Fibroblast of lung (primary cell): ENCODE results near the gene LRRC71. TPM values are rescaled to one million over a fixed set of nuclear protein-coding genes. Genes with fewer than 3 reads are reported as not detected.

Experiments used
- DNase-seq, 2 donors: peaks; one replicate each; pipeline versions ENCODE4 v3.0.0 to v3.0.0-alpha.2; 2010; ENCODE audit warnings: low read depth in 2 of 2
- H2AFZ ChIP-seq: 2 replicates; pipeline ENCODE4 v1.5.1; 2012; ENCODE audit warnings: low read length, control low read depth, inconsistent platforms
- H3K27ac ChIP-seq: 2 replicates; pipeline ENCODE4 v1.5.1; 2011; ENCODE audit warnings: low read length, control low read depth; ENCODE audit not compliant: insufficient read depth
- H3K27me3 ChIP-seq: 2 replicates; pipeline ENCODE4 v1.5.1; 2011; ENCODE audit warnings: mild to moderate bottlenecking, low read length; ENCODE audit not compliant: control insufficient read depth, insufficient read depth
- H3K36me3 ChIP-seq: 2 replicates; pipeline ENCODE4 v1.5.1; 2011; ENCODE audit warnings: low read length; ENCODE audit not compliant: control insufficient read depth, insufficient read depth
- H3K4me1 ChIP-seq: 2 replicates; pipeline ENCODE4 v1.5.1; 2011; ENCODE audit warnings: low read length; ENCODE audit not compliant: control insufficient read depth, insufficient read depth; ENCODE audit errors: extremely low read depth
- H3K4me2 ChIP-seq: 2 replicates; pipeline ENCODE4 v1.5.1; 2011; ENCODE audit warnings: low read length, control low read depth; ENCODE audit not compliant: insufficient read depth; ENCODE audit errors: extremely low read depth
- H3K4me3 ChIP-seq, 4 experiments: fragments of 200-600 bp in 1 of 4; sonication (generic) in 1 of 4; replicated peaks in 1 of 4; 2 replicates each; pipeline ENCODE4 v1.5.1; 2011 to 2016; ENCODE audit warnings: low read length in 4 of 4, low read depth in 3 of 4, mild to moderate bottlenecking in 3 of 4, control low read depth in 2 of 4, inconsistent platforms in 1 of 4, mixed read lengths in 1 of 4; ENCODE audit not compliant: insufficient read depth in 1 of 4; ENCODE audit errors: control extremely low read depth in 1 of 4
- H3K79me2 ChIP-seq: 2 replicates; pipeline ENCODE4 v1.5.1; 2012; ENCODE audit warnings: mild to moderate bottlenecking, low read length, inconsistent platforms; ENCODE audit not compliant: control insufficient read depth, insufficient read depth
- H3K9ac ChIP-seq: 2 replicates; pipeline ENCODE4 v1.5.1; 2011; ENCODE audit warnings: mild to moderate bottlenecking, low read length, control low read depth; ENCODE audit not compliant: insufficient read depth
- H3K9me3 ChIP-seq: 2 replicates; pipeline ENCODE4 v1.5.1; 2012; ENCODE audit warnings: low read depth, low read length; ENCODE audit not compliant: control insufficient read depth, insufficient read depth
- H4K20me1 ChIP-seq: 2 replicates; pipeline ENCODE4 v1.5.1; 2011; ENCODE audit warnings: low read length; ENCODE audit not compliant: control insufficient read depth, insufficient read depth; ENCODE audit errors: extremely low read depth
- CTCF ChIP-seq, 2 donors: IDR thresholded peaks in 1 of 2; conservative IDR thresholded peaks in 1 of 2; 1 replicate in 1 of 2; 2 replicates in 1 of 2; pipeline ENCODE4 v1.5.1; 2011 to 2012; ENCODE audit warnings: low read length in 2 of 2, control low read depth in 1 of 2, inconsistent platforms in 1 of 2, low read depth in 1 of 2, mild to moderate bottlenecking in 1 of 2
- EZH2 ChIP-seq: IDR thresholded peaks from 2 replicates; pipeline ENCODE4 v1.5.1; 2012; ENCODE audit warnings: low read length, control low read depth, mild to moderate bottlenecking; ENCODE audit errors: missing control alignments
- polyA plus RNA-seq, 2 donors: library from polyadenylated mRNA; depleted of rRNA in 1 of 2; stranded (reverse) in 1 of 2; unstranded in 1 of 2; fragments of >200 nt; gene quantifications; 2 replicates each; pipeline ENCODE4 v1.2.1, GENCODE V29; 2011 to 2012; ENCODE audit warnings: missing spikeins in 1 of 2
- total RNA-seq: library from RNA; depleted of rRNA; stranded (reverse); fragments of >200 nt; gene quantifications from 2 replicates; pipeline ENCODE4 v1.2.1, GENCODE V29; 2014

LRRC71 gene
- total and polyA plus RNA-seq, 2 donors (not counting 1 experiment from before 2014, with no cell fraction given), result 1.8 TPM; not detected in 1

GRCh38 chr1:156887734-156888133 lies 32.7 kb upstream of the LRRC71 start:
- no peak for TF ChIP-seq EZH2
- no peak for TF ChIP-seq CTCF (conservative IDR thresholded peaks at IDR 0.05 in 1 of 2, IDR thresholded peaks at IDR 0.05 in 1 of 2; ENCODE audit: low read depth in 1 of 2, low read length in 2 of 2)
- Histone ChIP-seq H3K9me3 (no peaks in the 10 kb centered on the region), H3K4me1 (no peaks in the 10 kb centered on the region), H2AFZ (no peak overlapping the region), H3K4me3 (no peak overlapping the region), H3K9ac (no peak overlapping the region), H4K20me1 (no peaks in the 10 kb centered on the region), H3K4me2 (no peak overlapping the region), H3K79me2 (no peaks in the 10 kb centered on the region), H3K27me3 (peaks cover 39% of the 10 kb centered on the region), H3K27ac (no peak overlapping the region), H3K36me3 (no peaks in the 10 kb centered on the region)
- no peak for DNase-seq

- Histone ChIP-seq H3K4me3 (no peak overlapping the region), H3K4me2 (no peak overlapping the region), H3K27me3 (peaks cover 19% of the 10 kb centered on the region), H3K36me3 (no peaks in the 10 kb centered on the region), H3K9ac (no peak overlapping the region), H3K9me3 (no peaks in the 10 kb centered on the region), H4K20me1 (no peaks in the 10 kb centered on the region), H2AFZ (no peak overlapping the region), H3K4me1 (peaks cover under 1% of the 10 kb centered on the region), H3K79me2 (peaks cover 16% of the 10 kb centered on the region), H3K27ac (no peak overlapping the region)
- DNase-seq, result peak; percentile 59 to 85
- no peak for TF ChIP-seq EZH2
- TF ChIP-seq CTCF (conservative IDR thresholded peaks at IDR 0.05 in 1 of 2, IDR thresholded peaks at IDR 0.05 in 1 of 2; ENCODE audit: low read depth in 1 of 2, low read length in 2 of 2), result peak; percentile 66 to 93
These were observed 30.4 kb upstream of the LRRC71 start for GRCh38 chr1:156889802-156890580.

- Histone ChIP-seq H4K20me1 (no peaks in the 10 kb centered on the region), H3K27me3 (peaks cover 11% of the 10 kb centered on the region), H3K4me3 (peak overlapping the region in 3 of 4 experiments; percentile 14 to 44 (median 39)), H3K36me3 (peaks cover 1% of the 10 kb centered on the region), H3K4me1 (peaks cover 20% of the 10 kb centered on the region), H3K9me3 (no peaks in the 10 kb centered on the region), H2AFZ (peak overlapping the region; percentile 5), H3K79me2 (peaks cover 23% of the 10 kb centered on the region), H3K4me2 (peak overlapping the region; percentile 39), H3K27ac (no peak overlapping the region), H3K9ac (no peak overlapping the region)
- peak; percentile 82 to 87 for DNase-seq
- TF ChIP-seq CTCF (conservative IDR thresholded peaks at IDR 0.05 in 1 of 2, IDR thresholded peaks at IDR 0.05 in 1 of 2; ENCODE audit: low read depth in 1 of 2, low read length in 2 of 2), result peak; percentile 76 to 78
- no peak for TF ChIP-seq EZH2
These were observed 28.0 kb upstream of the LRRC71 start for GRCh38 chr1:156892190-156893047.
